ENCODE data around the gene HARS2.

GRCh38 chr5:140664359-140665119 is 26.7 kb upstream of the HARS2 start, which contains the start of gene WDR55:
- TF ChIP-seq CTCF (IDR thresholded peaks at IDR 0.05; ENCODE audit: insufficient read depth, low read depth, low read length) (no peak), EZH2 (IDR thresholded peaks at IDR 0.05; ENCODE audit: insufficient read depth, low read length) (no peak)

All from astrocyte (in vitro differentiated cells and primary cell).